KMS-11 (cell line): ENCODE measurements around the gene PALM.

ENCODE experiments used
- H2AFZ ChIP-seq: fragments of 200-600 bp; sonication (generic); 2 replicates; pipeline ENCODE4 v1.6.1; 2016; ENCODE audit warnings: antibody characterized with exemption, mixed run types, low read depth
- H3K27ac ChIP-seq: fragments of 200-600 bp; sonication (generic); 2 replicates; pipeline ENCODE4 v1.6.1; 2016; ENCODE audit warnings: mild to moderate bottlenecking, mixed run types
- H3K27me3 ChIP-seq: fragments of 200-600 bp; sonication (generic); 2 replicates; pipeline ENCODE4 v1.6.1; 2017; ENCODE audit warnings: mild to moderate bottlenecking, low read depth, mixed run types, moderate library complexity; ENCODE audit not compliant: insufficient read depth
- H3K36me3 ChIP-seq: fragments of 200-600 bp; sonication (generic); 2 replicates; pipeline ENCODE4 v1.6.1; 2017; ENCODE audit warnings: mild to moderate bottlenecking, mixed run types; ENCODE audit not compliant: insufficient read depth
- H3K4me1 ChIP-seq: fragments of 200-600 bp; sonication (generic); 2 replicates; pipeline ENCODE4 v1.6.1; 2016; ENCODE audit warnings: mild to moderate bottlenecking, low read depth, mixed run types; ENCODE audit not compliant: poor library complexity, severe bottlenecking
- H3K4me2 ChIP-seq: fragments of 200-600 bp; sonication (generic); 2 replicates; pipeline ENCODE4 v1.7.0; 2016; ENCODE audit warnings: mild to moderate bottlenecking, mixed run types
- H3K4me3 ChIP-seq: fragments of 200-600 bp; sonication (generic); IDR thresholded peaks from 2 replicates; pipeline ENCODE4 v1.6.1; 2017; ENCODE audit warnings: low read depth, low read length, mixed read lengths; ENCODE audit not compliant: insufficient read depth
- H3K79me2 ChIP-seq: fragments of 200-600 bp; sonication (generic); 2 replicates; pipeline ENCODE4 v1.6.1; 2016; ENCODE audit warnings: low read depth, mixed run types; ENCODE audit not compliant: insufficient read depth
- H3K9ac ChIP-seq: fragments of 200-600 bp; sonication (generic); 2 replicates; pipeline ENCODE4 v1.6.1; 2016; ENCODE audit warnings: mild to moderate bottlenecking, mixed run types
- H4K20me1 ChIP-seq: fragments of 200-600 bp; sonication (generic); 2 replicates; pipeline ENCODE4 v1.6.1; 2016; ENCODE audit warnings: mild to moderate bottlenecking, mixed run types; ENCODE audit not compliant: insufficient read depth
- TF ChIP-seq, protein P1 (sequence below): fragments of 200-600 bp; sonication (generic); conservative IDR thresholded peaks from 2 replicates; pipeline ENCODE4 v1.6.1; 2017; ENCODE audit warnings: low read depth, mild to moderate bottlenecking, antibody characterized with exemption, low read length, moderate library complexity, mixed read lengths

Gene PALM

DNA sequence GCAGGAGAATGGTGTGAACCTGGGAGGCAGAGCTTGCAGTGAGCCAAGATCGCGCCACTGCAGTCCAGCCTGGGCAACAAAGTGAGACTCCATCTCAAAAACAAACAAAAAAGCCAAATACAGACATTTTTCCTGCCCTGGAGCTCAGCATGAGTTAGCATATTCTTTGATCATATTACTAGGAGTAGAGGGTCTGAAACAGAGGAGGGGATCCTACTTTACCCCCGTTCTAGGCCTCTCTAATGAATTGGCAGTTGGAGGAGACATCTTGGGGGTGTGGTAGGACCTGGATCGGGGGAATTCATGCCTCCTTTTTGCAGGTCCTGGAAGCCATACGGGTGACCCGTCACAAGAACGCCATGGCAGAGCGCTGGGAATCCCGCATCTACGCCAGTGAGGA is 54.4 kb downstream of the PALM start:
- no peaks in the 10 kb centered on the region for H3K36me3 ChIP-seq
- no peak overlapping the region for H3K4me2 ChIP-seq
- TF ChIP-seq, protein P1, sequence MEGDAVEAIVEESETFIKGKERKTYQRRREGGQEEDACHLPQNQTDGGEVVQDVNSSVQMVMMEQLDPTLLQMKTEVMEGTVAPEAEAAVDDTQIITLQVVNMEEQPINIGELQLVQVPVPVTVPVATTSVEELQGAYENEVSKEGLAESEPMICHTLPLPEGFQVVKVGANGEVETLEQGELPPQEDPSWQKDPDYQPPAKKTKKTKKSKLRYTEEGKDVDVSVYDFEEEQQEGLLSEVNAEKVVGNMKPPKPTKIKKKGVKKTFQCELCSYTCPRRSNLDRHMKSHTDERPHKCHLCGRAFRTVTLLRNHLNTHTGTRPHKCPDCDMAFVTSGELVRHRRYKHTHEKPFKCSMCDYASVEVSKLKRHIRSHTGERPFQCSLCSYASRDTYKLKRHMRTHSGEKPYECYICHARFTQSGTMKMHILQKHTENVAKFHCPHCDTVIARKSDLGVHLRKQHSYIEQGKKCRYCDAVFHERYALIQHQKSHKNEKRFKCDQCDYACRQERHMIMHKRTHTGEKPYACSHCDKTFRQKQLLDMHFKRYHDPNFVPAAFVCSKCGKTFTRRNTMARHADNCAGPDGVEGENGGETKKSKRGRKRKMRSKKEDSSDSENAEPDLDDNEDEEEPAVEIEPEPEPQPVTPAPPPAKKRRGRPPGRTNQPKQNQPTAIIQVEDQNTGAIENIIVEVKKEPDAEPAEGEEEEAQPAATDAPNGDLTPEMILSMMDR = no peak
- H3K27me3 ChIP-seq = peaks cover 69% of the 10 kb centered on the region
- no peak overlapping the region for H3K27ac ChIP-seq
- H3K4me1 ChIP-seq = no peaks in the 10 kb centered on the region
- no peaks in the 10 kb centered on the region for H4K20me1 ChIP-seq
- no peak overlapping the region for H3K4me3 ChIP-seq
- H3K79me2 ChIP-seq = no peaks in the 10 kb centered on the region
- no peak overlapping the region for H2AFZ ChIP-seq
- H3K9ac ChIP-seq = no peak overlapping the region

DNA sequence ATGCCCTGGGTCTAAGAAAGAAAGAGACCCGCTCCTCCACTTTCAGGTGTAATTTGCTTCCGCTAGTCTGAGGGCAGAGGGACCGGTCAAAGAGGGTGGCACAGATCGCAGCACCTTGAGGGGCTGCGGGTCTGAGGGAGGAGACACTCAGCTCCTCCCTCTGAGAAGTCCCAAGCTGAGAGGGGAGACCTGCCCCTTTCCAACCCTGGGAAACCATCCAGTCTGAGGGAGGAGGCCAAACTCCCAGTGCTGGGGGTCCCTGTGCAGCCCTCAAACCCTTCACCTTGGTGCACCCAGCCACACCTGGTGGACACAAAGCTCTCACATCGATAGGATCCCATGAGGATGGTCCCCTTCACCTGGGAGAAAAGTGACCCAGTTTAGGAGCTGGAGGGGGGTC is 55.1 kb downstream of the PALM start:
- H3K4me1 ChIP-seq = no peaks in the 10 kb centered on the region
- TF ChIP-seq, protein P1 = no peak
- no peaks in the 10 kb centered on the region for H3K36me3 ChIP-seq
- no peaks in the 10 kb centered on the region for H3K79me2 ChIP-seq
- H4K20me1 ChIP-seq = no peaks in the 10 kb centered on the region
- H3K27me3 ChIP-seq = peaks cover 62% of the 10 kb centered on the region
- H3K4me3 ChIP-seq = no peak overlapping the region
- H3K4me2 ChIP-seq = no peak overlapping the region
- H3K27ac ChIP-seq = no peak overlapping the region
- no peak overlapping the region for H3K9ac ChIP-seq
- H2AFZ ChIP-seq = no peak overlapping the region

GRCh38 chr19:764301-764700 is 55.6 kb downstream of the PALM start:
- no peak overlapping the region for H3K4me3 ChIP-seq
- peaks cover 58% of the 10 kb centered on the region for H3K27me3 ChIP-seq
- no peak overlapping the region for H3K9ac ChIP-seq
- no peak overlapping the region for H3K27ac ChIP-seq
- no peaks in the 10 kb centered on the region for H3K79me2 ChIP-seq
- H2AFZ ChIP-seq = no peak overlapping the region
- no peak overlapping the region for H3K4me2 ChIP-seq
- no peaks in the 10 kb centered on the region for H4K20me1 ChIP-seq
- no peaks in the 10 kb centered on the region for H3K36me3 ChIP-seq
- TF ChIP-seq, protein P1 = no peak
- H3K4me1 ChIP-seq = no peaks in the 10 kb centered on the region

GRCh38 chr19:765179-765738 is 56.5 kb downstream of the PALM start:
- no peaks in the 10 kb centered on the region for H4K20me1 ChIP-seq
- peaks cover 49% of the 10 kb centered on the region for H3K27me3 ChIP-seq
- no peak overlapping the region for H3K4me3 ChIP-seq
- no peak overlapping the region for H2AFZ ChIP-seq
- H3K9ac ChIP-seq = no peak overlapping the region
- no peaks in the 10 kb centered on the region for H3K36me3 ChIP-seq
- peaks cover 1% of the 10 kb centered on the region for H3K4me1 ChIP-seq
- no peak overlapping the region for H3K27ac ChIP-seq
- no peak overlapping the region for H3K4me2 ChIP-seq
- TF ChIP-seq, protein P1 = no peak
- H3K79me2 ChIP-seq = no peaks in the 10 kb centered on the region

- Histone ChIP-seq H3K27ac (no peak overlapping the region), H3K4me2 (no peak overlapping the region), H3K4me1 (peaks cover 10% of the 10 kb centered on the region), H3K9ac (no peak overlapping the region), H3K4me3 (no peak overlapping the region), H4K20me1 (no peaks in the 10 kb centered on the region), H3K36me3 (no peaks in the 10 kb centered on the region), H3K27me3 (peaks cover 37% of the 10 kb centered on the region), H3K79me2 (no peaks in the 10 kb centered on the region), H2AFZ (no peak overlapping the region)
- TF ChIP-seq, protein P1 = no peak
These were observed 59.7 kb downstream of the PALM start for GRCh38 chr19:768424-768823.
